NCI-H146 treated with DMSO at 0.1 percent for 48 hours (cell line): ENCODE results near the gene OTOA.
"Not testable (repeated sequence)": the region's sequence is repeated elsewhere in the genome, so short reads cannot be mapped to it uniquely, and the experiment has no call there.

Source experiments
- DNase-seq: peaks from one replicate; lab custom pipeline; 2025; ENCODE audit not compliant: unreplicated experiment; lab: John Stamatoyannopoulos, UW

OTOA gene

DNA sequence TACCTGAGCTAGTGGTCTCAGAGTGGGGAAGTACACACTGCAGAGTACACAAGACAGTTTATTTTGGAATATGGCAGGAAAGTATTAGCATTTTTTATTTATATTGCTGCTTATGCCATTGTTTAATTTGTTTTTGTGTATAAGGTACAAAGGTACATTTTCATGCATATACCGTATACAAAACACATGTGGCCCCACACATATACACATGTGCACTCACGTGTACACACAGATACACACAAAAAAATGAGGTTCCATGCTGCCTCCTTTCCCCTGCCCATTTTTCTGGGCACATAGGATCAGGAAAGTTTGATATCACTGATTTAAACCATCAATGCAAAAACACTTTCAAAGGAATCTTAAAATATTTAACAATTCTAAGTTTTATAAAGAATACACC is 24.3 kb upstream of the OTOA start:
- no peak for DNase-seq

DNA sequence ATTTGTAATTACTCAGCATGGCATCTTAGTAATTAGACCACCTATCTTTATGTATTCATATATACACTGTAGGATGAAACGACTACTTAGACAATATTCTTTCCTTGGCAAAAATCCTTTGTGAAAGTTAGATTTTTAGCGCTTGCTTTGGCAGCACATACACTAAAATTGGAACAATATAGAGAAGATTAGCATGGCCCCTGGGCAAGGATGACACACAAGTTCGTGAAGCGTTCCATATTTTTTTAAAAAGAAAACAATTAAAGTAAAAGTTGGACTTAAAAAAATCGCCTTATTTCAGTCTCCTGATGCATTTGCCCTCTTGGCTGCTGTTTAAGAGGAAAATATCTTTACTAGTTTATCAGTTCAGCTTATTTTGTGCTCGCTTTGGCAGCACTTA is 21.9 kb upstream of the OTOA start:
- no peak for DNase-seq

DNA sequence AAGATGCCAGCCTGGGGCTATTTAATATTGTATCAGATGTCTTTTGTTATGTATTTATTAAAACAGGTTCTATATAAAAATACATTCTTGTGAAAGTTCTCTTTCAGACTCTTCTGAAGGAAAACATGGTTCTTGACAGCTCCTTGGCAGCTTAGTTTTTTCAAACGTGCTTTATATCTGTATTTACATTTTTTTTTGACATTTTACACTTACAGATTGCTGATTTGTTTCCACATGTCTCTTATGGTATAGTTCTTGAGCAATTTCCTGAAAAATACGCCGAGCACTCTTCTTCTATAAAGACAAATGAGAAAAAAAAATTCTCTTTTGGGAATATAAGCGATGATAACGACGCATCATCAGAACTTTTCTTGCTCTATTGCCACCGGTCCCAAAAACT is 20.9 kb upstream of the OTOA start:
- no peak for DNase-seq

DNA sequence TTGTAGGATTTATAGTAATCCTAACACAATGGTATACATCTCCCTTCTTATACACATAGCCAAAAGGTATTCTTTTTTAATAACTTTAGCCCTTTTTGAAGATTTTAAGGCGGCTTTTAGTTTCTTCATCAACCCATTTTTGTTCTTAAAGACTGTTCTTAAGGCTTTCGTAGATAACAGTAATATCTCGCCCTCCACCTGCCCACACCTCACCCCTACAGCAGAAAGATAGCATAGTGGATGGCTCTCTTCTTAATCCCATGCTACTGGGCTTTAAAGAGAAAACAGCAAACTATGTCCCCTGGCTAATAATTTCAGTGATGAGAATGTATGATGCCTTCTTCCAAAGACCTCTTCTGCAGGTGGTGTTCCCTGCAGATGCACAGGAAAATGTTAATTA is 20.0 kb upstream of the OTOA start:
- DNase-seq, result no peak

DNA sequence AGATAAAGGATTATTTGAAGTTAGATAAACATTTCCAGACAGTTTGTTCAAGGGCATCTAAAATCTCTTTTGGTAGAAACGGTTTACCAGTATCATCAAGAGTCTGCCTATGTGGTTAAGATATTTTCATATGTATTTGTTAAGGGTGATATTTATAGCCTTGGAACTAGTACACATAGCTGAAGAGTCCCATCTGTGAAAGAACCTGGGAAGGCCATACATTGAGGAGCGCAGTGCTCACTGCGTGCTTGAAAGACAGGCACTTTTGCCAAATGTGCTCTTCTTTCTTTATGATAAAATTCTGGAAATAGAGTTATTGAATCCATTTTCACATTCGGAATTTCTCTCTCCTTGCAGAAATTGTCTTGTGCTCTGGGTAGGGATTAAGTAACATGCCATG is 19.1 kb upstream of the OTOA start:
- DNase-seq, result no peak

DNA sequence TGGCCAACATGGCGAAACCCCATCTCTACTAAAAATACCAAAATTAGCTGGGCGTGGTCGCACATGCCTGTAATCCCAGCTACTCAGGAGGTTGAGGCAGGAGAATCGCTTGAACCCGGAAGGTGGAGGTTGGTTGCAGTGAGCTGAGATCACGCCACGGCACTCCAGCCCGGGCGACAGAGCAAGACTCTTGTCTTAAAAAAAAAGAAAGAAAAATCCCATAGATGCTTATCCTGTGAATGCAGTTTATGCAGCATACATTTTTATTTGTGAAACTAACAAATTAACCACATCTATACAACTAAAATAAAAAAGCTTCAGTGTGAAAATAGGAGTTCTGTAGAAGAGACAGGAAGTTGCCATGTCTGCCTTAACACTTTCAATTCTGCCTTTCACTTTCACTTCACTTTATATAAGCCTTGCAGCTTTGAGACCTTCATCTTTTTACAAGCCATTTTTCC is 18.5 kb upstream of the OTOA start:
- no peak for DNase-seq

DNA sequence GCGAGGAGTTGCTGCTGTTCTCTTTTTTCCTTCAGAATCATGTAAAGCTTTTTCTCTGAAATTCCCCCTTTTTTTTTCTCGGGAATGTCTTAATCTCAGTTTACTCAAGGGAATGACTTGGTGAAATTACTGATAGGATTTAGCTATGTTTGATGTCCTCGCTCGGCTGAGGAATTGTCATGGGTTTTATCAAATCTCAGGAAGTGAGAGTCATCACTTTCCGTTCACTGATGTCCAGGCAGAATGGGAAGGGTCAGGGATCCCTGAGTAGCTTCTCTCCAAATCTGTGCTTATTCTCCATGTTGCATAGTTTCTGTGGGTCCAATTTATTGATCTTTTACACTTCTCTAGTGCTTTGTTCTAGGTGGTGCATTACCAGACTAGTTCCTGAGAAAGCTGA is 17.7 kb upstream of the OTOA start:
- no peak for DNase-seq

DNA sequence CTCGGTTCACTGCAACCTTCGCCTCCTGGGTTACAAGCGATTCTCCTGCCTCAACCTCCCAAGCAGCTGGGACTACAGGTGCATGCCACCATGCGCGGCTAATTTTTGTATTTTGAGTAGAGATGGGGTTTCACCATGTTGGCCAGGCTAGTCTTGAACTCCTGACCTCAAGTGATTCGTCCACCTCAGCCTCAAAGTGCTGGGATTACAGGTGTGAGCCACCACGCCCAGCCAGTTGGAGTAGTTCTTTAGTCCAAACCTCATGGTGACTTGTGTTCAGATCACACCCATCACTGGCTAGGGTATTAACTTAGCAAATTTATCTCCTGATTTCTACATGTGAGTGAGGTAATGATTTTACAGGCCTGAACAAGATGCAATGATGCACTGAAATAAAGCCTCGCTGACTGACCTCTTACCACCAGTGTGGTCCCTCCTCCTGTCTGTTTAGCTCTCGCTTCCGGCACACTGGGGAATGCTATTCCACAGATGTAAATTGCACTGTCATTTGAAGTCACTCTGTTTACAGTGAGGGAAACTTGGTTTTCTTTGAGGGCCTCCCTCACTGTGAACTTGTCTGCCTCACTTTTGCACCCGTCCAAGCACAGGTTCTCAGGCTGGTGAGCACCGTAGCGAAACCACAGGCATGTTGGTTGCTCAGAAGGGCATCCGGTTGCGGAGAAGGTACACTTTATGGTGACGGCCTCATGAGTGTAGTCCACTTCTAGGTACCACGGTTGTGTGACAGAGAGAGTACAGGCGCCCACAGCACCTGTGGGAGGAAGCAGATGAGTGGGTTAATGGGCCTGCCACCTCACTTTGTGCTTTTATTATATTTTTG is 16.8 kb upstream of the OTOA start:
- no peak for DNase-seq

DNA sequence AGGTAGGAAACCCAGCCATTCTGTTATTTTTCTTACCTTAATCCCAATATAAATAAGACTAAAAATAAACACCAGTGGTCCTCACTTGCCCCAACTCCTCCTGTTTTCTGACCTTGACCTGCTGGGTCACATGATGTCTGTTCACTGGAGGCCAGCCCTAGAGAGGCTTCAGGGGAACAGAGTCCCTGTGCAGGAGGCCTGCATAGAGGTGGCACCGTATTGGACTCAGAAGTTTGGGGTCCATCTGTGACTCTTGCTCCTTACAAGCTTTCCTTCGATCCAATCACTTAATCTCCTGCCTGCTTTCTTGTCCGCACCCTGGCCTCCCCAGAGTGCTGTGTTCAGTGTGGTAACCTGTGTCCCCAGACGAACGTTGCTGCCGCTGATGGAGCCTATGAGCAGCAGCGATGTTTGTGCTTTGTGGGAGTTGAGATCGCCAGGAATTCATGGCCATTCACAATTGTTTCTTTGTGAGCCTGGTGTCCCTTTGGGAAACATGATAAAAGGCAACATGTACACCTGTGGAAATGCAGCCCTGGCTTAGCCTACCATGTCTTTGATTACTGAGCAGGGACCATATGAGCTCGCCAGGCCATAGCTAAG is 16.1 kb upstream of the OTOA start:
- no peak for DNase-seq

DNA sequence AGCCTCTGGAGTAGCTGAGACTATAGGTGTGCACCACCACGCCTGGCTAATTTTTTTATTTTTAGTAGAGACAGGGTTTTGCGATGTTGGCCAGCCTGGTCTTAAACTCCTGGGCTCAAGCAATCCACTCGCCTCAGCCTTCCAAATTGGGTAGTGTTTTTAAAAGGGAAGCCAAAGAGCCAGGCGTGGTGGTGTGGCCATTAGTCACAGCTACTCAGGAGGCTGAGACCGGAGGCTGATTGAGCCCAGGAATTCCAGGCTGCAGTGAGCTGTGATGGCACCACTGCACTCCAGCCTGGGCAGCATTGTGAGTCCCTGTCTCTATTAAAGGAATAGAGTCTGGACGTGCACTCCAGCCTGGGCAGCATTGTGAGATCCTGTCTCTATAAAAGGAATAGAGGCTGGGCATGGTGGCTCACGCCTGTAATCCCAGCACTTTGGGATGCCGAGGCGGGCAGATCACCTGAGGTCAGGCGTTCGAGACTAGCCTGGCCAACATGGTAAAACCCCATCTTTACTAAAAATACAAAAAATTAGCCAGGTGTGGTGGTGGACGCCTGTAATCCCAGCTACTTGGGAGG is 13.9 kb upstream of the OTOA start:
- not testable (repeated sequence) for DNase-seq

DNA sequence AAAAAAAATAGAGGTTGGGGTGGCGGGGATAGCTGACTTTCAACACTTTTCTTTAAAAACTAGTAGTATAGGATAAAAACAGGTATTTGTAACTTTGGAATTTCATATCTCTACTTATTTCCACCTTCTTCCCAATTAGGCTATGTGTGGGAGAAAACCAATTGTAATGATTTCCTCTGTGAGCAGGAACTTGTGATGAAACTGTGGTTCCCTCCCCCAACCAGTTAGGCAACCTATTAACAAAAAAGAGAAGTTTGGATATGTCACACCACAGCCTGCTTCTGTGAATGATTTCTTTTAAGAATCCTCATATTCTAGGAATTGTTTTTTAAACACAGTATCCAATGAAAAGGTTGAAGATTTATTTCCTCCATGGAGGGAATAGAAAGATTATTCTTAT is 13.2 kb upstream of the OTOA start:
- no peak for DNase-seq

DNA sequence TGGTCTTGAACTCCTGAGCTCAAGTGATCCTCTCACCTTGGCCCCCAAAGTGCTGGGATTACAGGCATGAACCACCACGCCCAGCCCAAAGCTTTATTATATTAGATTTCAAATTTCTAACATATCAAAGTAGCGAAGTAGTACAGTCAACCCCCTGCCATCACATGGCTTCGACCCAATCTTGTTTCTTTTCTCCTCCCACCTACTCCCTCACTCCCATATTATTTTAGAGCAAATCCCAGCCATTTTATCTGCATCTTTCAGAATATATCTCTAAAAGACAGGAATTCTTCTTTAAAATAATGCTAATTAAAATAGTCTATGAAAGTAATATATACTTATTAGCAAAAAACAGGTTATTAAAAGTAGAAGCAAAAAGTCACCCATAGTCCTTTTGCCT is 12.3 kb upstream of the OTOA start:
- no peak for DNase-seq

DNA sequence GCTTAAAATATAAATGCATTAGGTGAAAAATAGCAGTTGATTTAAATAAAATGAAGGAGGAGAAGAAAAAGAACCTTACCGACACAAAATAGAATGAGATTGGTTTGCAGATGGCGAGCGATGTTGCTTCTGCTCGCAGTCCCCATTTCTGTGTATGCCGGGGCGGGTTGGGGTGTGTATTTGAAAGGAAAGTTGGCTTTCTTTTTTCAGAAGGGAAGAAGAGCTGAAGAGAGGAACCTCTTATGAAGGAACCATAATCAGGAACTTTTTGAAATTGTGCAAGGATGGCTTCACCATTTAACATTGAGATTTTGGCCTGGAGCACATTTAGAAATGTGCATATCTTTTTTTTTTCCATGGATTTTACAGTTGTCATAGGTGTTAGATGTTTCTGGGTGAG is 11.3 kb upstream of the OTOA start, which contains the start of gene IGSF6:
Gene IGSF6 (minus strand): TSS at position 156 of the 400 bp plus-strand sequence. CDS start 10 bp downstream, at position 146.
- no peak for DNase-seq

DNA sequence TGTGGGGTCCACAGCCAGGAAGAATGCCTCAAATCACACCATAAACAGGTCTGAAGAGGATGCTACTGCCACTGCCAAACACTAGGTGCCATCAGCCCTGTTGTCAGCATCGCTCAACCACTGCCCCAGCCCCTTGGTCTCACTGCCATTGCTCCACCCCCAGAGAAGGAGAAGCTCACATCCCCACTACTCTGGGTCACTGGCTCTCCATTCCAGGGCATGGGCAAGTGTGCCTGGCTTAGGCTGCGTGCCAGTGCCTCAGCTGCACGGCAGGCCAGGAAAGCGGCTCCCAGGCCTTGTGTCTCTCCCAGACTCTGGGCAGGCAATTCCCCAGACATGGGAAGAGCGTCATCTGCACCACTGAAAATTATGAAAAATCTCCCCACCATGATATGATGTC is 10.2 kb upstream of the OTOA start:
- DNase-seq, result no peak

DNA sequence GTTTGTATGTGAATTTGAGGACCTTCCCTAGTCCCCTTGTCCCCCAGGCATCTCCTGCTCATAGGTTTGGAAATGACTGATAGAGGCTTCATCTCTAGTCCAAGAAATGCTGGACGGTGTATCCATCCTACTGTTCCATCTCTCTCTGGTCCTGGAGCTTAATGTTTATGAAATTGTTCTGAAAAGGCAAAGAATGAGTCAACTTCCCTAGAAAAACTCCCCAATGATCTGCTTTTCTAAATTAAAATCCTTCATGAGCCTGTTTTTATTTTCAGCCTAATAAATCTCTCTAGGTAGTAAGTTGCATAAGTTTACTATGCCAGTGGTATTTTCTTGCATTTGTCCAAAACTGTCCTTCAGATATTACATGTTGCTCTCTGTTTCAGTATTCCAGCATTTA is 9.3 kb upstream of the OTOA start:
- no peak for DNase-seq

DNA sequence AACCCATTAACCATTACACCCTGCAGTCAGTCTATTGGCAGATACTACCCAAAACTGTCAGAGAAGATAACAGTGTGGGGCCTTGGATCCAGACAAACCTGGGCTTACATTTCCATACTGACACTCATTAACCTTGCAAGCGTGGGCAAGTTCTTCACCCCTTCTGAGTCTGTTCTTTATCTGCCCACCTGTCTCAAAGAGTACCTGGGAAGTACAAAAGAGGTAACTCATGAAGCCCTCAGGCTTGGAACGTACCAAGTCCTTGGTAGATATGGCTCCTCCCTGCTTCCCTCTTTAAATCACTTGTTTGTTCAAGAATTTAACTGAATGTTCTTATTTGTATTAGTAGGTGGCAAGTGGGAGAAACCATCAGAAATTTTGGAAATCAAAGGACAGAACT is 8.9 kb upstream of the OTOA start:
- no peak for DNase-seq

DNA sequence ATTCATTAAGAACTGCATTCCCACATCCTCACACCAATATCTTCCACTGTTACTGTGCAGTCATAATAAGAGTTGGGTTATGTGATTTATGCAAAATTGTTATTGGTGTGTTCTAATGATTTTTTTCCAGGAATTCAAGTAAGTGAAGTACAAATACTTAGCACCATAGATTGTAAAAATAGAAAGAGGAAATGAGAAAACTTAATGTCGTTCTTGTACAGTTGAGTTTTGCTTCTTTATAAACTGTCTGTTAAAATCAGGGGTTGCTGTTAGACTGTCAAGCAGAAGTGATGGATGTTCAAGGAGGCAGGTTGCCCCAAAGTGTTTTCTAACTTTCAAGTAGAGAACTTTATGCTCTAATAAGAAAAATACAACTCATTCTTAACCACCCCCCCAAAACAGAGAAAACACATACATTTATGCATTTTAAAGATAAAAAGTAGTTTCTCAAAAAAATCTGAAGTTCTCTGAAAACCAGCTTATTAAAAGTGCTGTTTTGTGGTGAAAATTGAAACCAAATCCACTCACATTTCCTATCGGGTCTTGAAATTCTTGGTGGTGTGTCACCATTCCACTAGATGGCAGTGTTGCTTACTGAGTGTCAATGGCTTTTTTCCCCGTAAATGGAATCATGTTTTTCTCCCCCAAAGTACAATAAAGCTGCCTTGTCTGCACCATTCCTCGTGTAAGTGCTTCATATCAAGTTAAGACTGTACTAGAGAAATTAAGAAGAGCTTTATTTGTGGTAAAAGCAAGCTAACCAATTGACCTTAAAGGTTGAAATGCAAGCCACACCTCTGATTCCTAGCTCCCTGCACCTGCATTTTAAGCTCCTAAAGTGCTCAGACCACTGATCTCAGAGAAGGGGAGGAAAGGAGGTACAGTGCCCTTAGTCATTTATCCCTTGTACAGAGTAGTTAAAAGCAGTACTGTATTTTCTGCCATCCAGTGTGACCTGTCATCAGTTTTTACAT is 6.7 kb upstream of the OTOA start:
- DNase-seq, result peak; percentile 49

DNA sequence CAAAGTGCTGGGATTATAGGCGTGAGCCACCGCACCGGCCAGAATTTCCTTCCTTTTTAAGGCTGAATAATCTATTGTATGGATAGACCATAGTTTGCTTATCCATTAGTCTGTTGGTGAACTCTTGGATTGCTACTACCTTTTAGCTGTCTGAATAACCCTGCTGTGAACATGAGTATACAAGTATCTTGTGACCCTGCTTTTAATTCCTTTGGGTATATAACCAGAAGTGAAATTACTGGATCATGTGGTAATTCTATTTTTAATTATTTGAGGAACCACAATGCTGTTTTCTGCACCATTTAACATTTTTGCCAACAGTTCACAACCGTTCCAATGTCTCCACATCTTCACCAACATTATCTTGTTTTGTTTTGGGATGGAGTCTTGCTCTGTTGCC is 4.6 kb upstream of the OTOA start:
- no peak for DNase-seq

DNA sequence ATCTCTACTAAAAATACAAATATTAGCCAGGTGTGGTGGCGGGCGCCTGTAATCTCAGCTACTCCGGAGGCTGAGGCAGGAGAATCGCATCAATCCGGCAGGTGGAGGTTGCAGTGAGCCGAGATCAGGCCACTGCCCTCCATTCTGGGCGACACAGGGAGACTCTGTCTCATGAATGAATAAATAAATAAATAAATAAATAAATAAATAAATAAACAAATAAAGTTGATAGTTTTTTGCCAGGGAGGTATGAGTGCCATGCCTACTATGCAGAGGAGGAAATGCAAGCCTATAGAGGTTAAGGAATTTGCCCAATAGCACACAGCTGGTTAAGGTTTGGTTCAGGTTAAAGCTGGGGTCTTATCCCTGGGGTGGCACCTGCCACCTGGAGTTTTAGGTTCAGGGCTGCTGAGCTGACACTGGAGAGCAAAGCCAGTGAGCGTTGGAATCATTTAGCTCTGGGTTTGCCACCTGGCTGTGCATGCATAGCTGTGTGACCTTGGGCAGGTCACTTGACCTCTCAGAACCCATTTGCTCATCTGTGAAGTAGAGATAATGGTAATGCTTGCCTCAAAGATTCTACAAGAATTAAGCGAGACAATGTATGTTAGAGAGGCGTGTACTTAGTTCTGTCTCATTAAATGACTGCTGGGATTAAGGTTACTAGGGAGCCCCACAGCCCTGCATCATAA is 1.2 kb downstream of the OTOA start:
- no peak for DNase-seq

DNA sequence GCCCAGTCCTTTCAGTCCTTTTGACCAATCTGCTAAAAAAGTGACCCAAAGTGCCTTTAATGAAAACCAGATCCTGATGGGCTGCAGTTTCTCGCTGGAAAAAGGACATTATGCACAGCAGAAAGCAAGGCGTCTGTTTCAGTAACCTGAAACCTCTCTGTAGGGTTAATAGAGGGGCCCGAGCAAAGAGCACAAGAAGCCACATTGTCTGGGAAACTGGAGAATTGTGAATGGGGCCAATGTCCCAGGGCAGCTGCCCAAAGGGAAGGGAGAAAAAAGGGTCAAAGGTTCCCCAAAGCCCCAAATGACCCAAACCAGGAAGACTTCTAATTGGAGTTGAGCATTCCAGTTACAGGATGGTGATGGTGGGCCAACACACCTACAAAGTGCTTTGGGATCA is 3.0 kb downstream of the OTOA start:
- no peak for DNase-seq

DNA sequence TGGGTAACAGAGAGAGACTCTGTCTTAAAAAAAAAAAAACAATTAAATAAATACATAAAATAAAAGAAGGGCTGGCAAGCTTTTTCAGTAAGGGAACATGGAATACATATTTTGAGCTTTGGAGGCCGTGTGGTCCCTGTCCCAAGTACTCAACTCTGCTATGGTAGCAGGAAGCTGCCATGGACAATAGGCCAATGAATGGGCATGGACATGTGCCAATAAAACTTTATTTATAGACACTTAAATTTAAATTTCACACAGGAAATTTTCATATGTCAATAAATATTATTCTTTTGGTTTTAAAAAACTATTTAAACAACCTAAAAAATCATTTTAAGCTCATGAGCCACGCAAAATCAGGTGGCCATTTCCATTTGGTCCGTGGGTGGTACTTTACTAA is 3.8 kb downstream of the OTOA start:
- DNase-seq, result no peak
